Lower leg skin (tissue), 4 donors: Measurements from ENCODE around the gene FAM124A. TPM values are rescaled to one million over a fixed set of nuclear protein-coding genes. Genes with fewer than 3 reads are reported as not detected.

Experiments
- DNase-seq, 2 donors: peaks; one replicate each; pipeline ENCODE4 v3.0.0-alpha.2; 2019; ENCODE audit warnings: low spot score in 2 of 2
- H3K4me3 ChIP-seq: fragments of 200-600 bp; sonication (generic); 2 replicates; pipeline ENCODE4 v1.5.1; 2017; ENCODE audit warnings: mild to moderate bottlenecking, low read depth; ENCODE audit not compliant: poor library complexity, severe bottlenecking
- POLR2A ChIP-seq, 2 donors: fragments of 450-650 bp; IDR thresholded peaks; one replicate each; pipeline ENCODE4 v1.6.1; 2016 to 2017; ENCODE audit warnings: antibody characterized with exemption in 2 of 2, mild to moderate bottlenecking in 1 of 2, moderate library complexity in 1 of 2
- WGBS, 2 donors: methylation state at CpG; one replicate each; pipeline ENCODE4 v1.1.5; 2018; 5-methylcytosine and 5-hydroxymethylcytosine counted together
- intact Hi-C: fragments of 100-400 bp; cut with DNase I; formaldehyde crosslinking; loops from one replicate; pipeline ENCODE4 v1.15.0; 2023; ENCODE audit warnings: low total_unique reads
- total RNA-seq, 4 donors: library from RNA; depleted of rRNA; stranded (reverse); fragments of >200 nt; gene quantifications; one replicate each; pipeline ENCODE4 v1.1.0, GENCODE V29; 2016
- TF ChIP-seq, protein P1 (sequence below), 3 donors: fragments of 450-650 bp; IDR thresholded peaks; one replicate each; pipeline ENCODE4 v1.5.1; 2016; ENCODE audit warnings: antibody characterized with exemption in 3 of 3, mild to moderate bottlenecking in 3 of 3, moderate library complexity in 2 of 3

The FAM124A gene
- total RNA-seq, 4 donors from 2014 or later, result 0.30 to 5.0 (median 2.1) TPM

DNA sequence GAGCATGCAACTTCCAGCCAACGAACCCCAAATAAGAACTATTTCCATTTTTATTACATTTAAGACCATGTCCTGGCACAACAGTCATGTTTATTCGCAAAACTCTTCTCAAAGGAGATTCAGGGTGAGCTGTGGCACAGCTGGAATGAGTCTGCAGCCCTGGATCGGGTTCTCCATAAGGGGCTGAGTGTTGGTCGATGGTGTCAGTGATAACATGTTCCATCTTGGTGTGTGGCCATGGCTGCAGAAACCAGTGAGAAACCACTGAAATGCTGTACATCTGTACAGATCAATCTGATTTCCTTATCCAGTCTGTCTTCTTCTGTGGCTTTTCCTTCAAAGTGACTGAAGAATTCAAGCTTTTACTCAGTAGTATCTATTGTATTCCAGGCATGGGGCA is 15.2 kb downstream of the FAM124A start:
- no peak for DNase-seq
- WGBS, 2 donors, result 81 to 91% methylated on average over 4 of the region's 4 CpGs

DNA sequence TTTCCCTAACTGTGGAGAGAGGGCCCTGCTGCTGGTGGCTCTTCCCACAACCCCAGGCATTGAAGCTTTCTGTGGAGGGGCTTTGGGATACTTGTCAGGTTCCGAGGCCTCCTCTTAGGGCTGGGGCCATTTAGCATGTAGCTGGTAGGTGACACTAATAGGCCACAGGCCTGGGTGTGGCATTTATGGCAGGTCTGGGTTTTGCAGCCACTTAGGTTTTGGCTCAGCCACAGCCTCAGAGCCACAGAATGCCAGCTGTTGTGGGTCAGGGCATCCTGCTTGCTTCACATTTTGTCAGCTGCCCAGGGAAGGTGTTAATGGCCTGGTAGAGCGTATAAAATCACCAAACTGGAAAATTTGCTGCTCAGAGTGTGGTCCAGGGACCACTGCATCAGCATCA is 15.7 kb downstream of the FAM124A start:
- H3K4me3 ChIP-seq, result no peak overlapping the region
- intact Hi-C loops, result no loop called here
- no peak for TF ChIP-seq POLR2A (IDR thresholded peaks at IDR 0.05)
- TF ChIP-seq, protein P1, sequence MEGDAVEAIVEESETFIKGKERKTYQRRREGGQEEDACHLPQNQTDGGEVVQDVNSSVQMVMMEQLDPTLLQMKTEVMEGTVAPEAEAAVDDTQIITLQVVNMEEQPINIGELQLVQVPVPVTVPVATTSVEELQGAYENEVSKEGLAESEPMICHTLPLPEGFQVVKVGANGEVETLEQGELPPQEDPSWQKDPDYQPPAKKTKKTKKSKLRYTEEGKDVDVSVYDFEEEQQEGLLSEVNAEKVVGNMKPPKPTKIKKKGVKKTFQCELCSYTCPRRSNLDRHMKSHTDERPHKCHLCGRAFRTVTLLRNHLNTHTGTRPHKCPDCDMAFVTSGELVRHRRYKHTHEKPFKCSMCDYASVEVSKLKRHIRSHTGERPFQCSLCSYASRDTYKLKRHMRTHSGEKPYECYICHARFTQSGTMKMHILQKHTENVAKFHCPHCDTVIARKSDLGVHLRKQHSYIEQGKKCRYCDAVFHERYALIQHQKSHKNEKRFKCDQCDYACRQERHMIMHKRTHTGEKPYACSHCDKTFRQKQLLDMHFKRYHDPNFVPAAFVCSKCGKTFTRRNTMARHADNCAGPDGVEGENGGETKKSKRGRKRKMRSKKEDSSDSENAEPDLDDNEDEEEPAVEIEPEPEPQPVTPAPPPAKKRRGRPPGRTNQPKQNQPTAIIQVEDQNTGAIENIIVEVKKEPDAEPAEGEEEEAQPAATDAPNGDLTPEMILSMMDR (IDR thresholded peaks at IDR 0.05), result no peak
- WGBS, 2 donors, result 94 to 100% methylated on average over 2 of the region's 2 CpGs
- DNase-seq, result no peak

More for the DNA sequence above, 15.2 kb downstream of the FAM124A start:
- H3K4me3 ChIP-seq, result no peak overlapping the region
- intact Hi-C loops, result no loop called here
- TF ChIP-seq, protein P1 (IDR thresholded peaks at IDR 0.05), result no peak
- TF ChIP-seq POLR2A (IDR thresholded peaks at IDR 0.05), result no peak

DNA sequence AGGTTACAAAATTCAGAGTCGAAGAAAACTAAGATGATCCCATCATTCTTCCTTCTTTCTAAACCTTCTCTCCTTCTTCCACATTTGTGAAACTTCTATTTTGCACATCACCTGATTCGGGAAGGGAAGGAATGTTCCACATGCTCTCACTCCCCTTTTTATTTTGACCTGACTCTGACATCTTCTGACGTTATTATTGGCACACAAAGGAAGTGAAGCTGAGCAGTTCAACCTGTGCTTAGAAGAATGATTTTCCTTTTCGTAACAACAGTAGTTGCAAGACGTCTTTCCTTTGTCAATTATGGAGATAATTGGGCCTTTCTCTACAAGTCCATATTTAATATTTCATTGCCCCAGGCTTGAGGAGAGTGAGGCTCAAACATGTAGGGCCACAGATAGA is 18.0 kb downstream of the FAM124A start:
- WGBS, 2 donors, result 55 to 64% methylated on average over 5 of the region's 5 CpGs

DNA sequence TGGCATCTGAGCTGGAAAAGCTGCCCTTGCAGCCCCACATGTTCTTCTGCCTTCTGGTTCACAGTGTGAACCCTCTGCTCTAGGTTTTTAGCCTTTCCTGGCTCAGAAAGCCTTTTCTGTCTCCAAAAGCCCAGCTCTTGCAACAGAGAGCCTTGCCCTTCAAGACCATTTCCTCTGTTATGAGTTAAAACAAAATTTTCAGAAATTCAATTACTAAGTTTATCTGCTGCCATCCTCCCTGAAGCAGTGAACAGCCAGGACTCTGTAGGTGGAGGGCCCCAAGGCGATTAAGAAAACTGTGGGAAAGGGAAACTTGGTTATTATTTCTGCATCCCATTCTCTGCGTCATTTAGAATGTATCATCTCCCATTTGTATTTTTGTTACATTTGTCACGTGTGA is 18.8 kb downstream of the FAM124A start:
- 68 to 77% methylated on average over 3 of the region's 3 CpGs for WGBS, 2 donors
- H3K4me3 ChIP-seq, result no peak overlapping the region
- DNase-seq, result no peak
- TF ChIP-seq, protein P1 (IDR thresholded peaks at IDR 0.05), result no peak
- TF ChIP-seq POLR2A (IDR thresholded peaks at IDR 0.05), result no peak
- intact Hi-C loops, result no loop called here

More for the DNA sequence above, 18.0 kb downstream of the FAM124A start:
- no peak overlapping the region for H3K4me3 ChIP-seq
- DNase-seq, result no peak
- TF ChIP-seq, protein P1 (IDR thresholded peaks at IDR 0.05), result no peak
- TF ChIP-seq POLR2A (IDR thresholded peaks at IDR 0.05), result no peak
- intact Hi-C loops, result no loop called here

DNA sequence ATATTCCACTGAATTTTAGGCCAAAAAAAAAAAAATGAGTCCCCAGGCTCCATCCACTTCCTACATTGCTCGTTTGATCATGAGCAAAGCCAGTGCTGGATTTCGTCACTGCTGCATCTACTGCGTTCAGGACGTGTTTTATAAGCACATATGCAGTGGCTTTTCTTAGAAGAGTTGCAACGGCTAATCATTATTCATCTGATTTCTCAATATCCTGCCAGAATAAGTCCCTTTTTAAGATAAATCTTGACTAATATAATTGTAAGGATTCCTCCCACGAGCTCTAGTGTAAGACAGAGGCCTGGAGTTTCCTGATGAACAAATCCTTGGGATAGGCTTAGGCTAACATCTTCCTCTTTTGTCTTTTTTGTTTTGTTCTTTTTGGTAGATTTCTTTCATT is 19.5 kb downstream of the FAM124A start:
- TF ChIP-seq, protein P1 (IDR thresholded peaks at IDR 0.05), result no peak
- no peak for TF ChIP-seq POLR2A (IDR thresholded peaks at IDR 0.05)
- DNase-seq, result no peak
- WGBS, 2 donors, result 74% methylated on average over 6 of the region's 6 CpGs
- intact Hi-C loops, result no loop called here
- no peak overlapping the region for H3K4me3 ChIP-seq

DNA sequence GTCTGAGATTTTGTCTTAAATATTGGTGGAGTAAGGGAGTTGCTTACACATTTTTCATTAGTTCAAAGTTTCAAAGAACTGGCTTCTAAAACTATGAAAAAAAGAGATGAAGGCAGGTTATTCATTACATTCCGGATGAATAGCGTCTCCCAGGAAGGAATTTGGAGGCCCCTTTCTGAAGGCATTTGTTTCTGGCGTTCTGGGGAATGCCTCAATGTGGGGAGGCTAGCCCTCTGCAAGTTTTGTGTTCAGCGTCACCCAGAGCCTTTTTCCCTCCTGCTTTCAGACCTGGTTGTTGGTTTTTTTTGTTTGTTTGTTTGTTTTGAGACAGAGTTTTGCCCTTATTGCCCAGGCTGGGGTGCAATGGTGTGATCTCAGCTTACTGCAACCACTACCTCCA is 21.0 kb downstream of the FAM124A start:
- intact Hi-C loops, result no loop called here
- no peak for DNase-seq
- TF ChIP-seq, protein P1 (IDR thresholded peaks at IDR 0.05), result no peak
- no peak for TF ChIP-seq POLR2A (IDR thresholded peaks at IDR 0.05)
- 73 to 85% methylated on average over 4 of the region's 4 CpGs for WGBS, 2 donors
- H3K4me3 ChIP-seq, result no peak overlapping the region
